GM21737 (cell line): ENCODE results near the gene BTBD1.
"Not testable (repeated sequence)": the region's sequence is repeated elsewhere in the genome, so short reads cannot be mapped to it uniquely, and the experiment has no call there.

Source experiments
- ATAC-seq: cut with Tn5 transposase; IDR thresholded peaks from one replicate; pipeline ENCODE4 v1.9.1; 2021; ENCODE audit warnings: mild to moderate bottlenecking, moderate library complexity; ENCODE audit not compliant: unreplicated experiment

Gene BTBD1

DNA sequence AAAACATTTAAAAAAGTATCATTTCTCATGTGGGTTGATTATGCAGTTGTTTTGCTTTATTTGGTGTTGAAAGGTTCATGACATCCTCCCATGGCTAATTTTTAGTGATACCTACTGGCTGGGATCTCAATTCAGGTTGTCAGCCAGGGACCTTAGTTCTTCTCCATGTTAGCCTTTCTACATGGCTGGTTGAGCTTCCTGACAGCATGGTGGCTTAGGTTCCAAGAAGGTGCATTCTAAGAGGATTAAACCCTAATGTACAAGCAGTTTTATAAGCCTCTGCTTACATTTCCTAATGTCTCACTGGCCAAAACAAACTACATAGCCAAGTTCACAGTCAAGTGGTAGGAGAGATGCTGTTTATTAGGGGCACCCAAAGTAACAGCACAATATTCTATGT is 31.0 kb upstream of the BTBD1 start:
- ATAC-seq, result no peak

DNA sequence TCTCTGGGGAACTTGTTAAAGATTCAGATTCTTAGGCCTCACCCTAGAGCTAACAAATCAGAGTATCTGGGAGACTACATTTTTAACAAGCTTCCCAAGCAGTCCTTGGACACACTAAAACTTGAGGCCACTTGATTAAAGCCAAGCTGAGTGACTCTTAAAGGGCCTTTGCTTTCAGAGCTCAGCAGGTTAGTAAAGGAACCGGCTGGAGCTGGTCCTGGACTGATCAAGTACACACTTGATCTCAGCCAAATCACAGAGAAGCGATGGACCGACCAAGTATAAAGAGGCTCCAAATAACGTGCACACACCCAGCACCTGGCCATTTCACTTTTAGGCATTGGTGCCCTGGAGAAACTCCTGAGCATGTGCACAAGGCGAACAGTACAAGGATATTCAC is 27.5 kb upstream of the BTBD1 start:
- ATAC-seq, result no peak

DNA sequence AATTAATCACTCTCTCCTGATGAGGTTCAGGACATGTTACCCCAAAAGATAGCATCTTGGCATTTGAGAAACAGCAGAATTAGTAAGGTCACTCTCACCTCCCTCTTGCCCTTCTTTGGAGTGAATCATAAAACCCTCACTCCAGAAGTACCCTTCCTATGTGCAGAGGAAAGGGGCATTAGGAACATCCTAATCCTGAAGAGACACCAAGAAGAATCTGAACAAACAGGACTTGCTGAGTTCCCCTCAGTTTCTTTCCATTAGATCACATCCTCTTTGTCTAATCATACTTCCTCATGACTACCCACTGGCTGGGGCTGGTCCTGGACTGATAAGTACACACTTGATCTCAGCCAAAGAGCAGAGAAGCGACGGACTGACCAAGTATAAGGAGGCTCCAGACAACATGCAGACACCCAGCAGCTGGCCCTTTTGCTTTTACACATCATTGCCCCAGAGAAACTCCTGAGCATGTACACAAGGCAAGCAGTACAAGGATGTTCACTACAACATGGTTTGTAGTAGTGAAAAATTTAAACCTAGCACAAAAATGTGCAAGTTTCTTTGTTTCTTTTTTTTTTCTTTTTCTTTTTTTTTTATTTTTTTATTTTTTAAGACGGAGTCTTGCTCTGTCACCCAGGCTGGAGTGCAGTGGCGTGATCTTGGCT is 25.4 kb upstream of the BTBD1 start:
- ATAC-seq, result peak; percentile 90

DNA sequence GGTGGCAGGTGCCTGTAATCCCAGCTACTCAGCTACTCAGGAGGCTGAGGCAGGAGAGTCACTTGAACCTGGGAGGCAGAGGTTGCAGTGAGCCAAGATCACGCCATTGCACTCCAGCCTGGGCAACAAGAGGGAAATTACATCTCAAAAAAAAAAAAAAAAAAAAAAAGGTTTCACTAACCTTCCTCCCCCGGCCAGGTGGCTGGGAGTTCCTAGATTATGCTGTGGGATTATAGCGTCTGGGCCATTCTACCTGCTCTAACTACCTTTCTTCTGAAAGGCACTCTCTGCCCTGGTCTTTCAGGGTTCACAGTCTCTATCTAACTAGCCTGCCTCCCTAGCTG is 24.9 kb upstream of the BTBD1 start:
- not testable (repeated sequence) for ATAC-seq

DNA sequence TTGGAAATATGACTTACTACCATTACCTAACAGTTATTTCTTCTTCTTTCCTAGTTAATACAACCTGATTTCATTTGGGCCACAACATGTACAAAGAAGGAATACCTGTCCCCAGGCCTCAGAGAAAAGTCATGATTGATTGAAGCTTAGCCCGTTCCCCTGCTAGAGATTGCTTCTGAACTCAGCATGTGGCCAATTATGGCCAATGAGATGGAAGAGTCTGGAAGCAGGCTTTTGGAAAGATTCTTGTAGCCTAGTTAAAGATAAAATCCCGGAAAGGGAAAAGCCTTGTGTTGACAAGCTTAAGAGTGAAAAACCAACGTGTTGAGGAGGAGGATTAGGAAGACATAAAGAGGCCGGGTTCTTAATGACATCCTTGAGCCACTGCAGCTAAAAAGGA is 23.4 kb upstream of the BTBD1 start:
- ATAC-seq, result no peak

DNA sequence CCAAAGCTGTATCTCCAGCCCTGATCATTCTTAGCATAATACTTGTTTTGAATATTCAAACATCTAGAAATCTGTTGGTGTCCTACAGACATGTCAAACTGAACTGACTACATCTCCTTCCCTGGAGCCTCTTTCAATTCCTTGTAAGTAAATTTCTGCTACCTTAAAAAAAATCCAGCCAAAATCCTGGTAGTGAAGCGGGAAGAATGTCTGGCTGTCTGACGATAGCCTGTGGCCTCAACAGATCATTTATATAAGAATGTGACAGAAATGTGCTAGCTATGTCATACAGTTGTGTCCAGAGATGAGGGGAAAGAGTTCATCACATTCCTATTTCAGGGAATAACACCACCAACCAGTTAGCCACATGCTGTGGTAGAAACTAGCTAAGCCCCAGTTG is 21.8 kb upstream of the BTBD1 start:
- no peak for ATAC-seq

DNA sequence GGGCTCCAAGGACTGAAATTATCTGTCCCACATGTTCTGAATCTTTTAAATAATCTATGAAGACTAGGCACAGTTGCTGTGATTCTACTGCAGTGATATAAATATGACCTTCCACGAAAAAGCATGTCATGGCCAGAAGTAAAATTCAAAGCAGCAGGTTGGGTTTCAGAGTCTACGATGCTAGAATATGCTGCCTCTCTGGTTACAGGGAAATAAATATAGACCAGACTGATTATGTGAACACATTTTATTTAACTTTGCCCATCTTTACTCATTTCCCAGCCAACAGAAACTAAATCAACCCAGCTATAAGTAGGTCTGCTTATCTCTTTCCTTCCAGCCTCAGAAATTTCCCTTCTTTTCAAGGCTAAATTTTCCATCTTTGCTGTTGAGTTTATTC is 20.5 kb upstream of the BTBD1 start:
- ATAC-seq, result no peak

DNA sequence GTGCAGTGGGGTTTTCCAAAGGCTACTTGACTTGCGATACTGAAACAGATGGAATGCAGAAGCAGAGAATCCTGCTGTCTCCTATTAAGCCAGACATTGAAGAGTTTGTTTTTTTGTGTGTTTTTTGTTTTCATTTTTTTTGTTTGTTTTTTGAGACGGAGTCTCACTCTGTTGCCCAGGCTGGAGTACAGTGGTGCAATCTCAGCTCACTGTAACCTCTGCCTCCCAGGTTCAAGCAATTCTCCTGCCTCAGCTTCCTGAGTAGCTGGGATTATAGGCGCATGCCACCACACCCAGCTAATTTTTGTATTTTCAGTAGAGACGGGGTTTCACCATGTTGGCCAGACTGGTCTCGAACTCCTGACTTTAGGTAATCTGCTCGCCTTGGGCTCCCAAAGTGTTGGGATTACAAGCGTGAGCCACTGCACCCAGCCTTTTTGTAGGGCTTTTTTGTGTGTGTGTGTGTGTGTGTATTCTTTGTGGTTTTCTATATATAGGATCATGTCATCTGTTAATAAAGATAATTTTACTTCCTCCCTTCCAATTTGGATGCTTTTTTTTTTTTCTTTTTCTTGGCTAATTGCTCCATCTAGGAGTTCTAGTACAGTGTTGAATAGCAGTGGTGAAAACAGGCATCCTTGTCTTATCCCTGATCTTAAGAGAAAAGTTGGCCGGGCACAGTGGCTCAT is 19.0 kb upstream of the BTBD1 start:
- ATAC-seq, result not testable (repeated sequence)

DNA sequence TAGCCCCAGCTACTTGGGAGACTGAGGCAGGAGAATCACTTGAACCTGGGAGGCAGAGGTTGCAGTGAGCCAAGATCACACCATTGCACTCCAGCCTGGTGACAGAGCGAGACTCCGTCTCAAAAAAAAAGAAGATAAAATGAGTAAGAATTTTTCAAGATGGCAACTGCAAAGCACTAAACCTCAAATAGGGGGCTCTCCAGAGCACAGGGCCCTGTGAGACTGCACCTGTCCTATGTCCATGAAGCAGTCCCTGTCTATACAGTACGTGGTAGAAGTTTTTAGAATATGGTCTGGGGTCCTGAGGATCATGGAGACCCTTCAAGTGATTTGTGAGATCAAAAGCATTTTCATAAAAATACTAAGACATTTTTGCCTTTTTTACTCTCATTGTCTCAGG is 18.4 kb upstream of the BTBD1 start:
- not testable (repeated sequence) for ATAC-seq

DNA sequence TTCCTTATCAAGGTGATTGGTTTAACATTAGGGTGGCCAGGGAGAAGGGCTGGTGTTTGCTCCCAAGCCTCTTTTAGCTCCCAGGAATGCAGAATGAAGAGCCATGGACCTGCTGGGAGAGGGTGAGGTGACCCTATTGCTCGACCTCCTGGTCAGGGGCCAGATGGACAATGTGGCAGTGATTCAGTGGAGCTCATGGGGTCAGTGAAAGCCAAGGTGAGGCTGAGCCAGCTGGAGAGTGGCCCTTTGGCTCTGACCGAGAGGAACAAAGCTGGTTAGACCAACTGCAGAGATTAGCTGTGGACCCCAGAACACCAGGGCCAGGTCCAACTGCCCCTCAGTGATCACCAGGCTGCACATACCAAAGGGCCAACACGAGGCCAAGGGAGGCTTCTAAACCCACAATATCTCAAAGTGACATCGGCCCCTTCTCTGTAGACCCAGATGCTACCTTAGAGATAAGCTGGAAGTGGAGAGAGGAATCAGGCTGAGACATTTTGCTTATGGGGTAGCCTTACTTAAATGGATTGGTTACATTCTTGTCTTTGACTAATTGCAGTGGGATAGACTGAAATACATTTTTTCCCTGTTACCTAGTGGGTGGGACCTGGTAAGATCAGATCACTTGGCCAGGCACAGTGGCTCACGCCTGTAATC is 15.8 kb upstream of the BTBD1 start:
- ATAC-seq, result no peak

DNA sequence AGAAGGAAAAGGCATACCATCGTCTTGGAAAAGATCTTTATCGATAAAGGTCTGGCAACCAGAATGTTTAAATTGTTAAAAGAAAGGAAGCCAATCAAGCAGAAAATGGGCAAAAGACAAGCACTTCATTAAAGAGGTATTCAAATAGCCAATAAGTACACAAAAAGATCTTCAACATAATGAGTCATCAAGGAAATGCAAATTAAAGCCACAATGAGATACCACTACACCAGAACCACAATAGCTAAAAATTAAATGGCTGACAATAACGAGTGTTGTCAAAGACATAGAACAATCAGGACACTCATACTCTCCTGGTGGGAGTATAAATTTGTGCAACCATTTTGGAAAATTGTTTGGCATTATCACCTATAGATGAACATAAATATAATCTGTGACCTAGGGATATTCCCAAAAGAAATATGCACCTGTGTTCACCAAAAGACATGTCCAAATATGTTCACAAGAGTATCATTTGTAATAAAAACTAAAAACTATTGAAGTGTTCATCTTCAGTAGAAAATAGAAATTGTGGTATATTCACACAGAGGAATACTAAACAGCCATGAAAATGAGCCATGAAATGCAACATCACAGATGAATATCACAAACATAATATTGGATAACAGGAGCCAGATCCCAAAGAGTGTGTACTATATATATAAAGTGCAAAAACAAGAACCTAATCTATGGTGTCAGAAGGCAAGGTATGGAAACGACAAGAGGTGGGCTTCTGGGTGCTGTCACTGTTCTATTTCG is 14.4 kb upstream of the BTBD1 start:
- no peak for ATAC-seq

DNA sequence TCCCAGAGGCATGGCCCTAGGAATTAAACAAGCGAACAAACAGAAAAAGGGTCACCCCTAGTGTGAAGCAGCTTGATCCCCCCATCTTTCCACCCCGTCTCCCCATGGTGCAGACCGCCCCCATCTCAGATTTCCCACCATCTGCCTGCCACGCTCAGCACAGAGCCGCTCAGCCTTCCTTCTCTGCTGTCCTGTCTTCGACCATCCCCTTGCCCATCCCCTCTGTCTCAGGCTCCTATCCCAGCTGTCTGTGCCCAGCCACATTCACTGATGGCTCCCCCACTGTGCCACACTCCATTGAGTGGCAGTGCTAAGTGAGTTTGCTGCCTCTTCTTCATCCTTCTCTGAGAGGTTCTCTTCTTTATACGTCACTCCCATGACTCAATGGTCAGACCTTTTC is 11.7 kb upstream of the BTBD1 start:
- no peak for ATAC-seq

DNA sequence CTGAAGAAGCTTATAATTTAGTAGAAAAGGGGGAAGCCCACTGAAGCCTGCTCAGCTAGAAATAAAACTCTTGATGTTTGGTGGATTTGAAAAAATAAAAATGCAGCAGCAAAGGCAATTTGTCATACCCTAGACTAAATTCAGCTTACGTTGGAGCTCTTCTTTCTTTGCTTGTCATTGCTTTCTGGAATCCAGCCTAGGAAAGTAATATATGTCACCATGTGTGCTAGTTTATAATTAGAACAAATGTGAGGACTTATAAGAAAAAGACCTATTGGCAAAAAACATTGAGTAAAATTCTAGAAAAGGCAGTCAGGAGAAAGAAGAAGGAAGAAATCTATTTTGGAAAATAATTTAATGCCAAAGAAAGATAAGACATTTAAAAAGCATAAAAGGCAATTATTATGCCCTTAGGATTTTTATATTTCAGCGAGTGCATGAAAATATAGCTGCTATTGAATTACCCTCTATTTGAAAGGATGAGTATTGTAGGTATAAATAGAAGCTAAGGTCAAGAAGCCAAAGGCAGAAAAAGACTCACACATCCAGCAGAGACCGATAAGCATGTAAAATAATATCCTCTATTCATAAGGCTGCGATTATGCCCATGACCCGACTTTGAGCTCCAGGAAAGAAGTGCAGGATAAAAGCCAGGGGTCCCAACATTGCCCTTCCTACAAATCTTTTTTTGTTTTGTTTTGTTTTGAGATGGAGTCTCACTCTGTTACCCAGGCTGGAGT is 10.6 kb upstream of the BTBD1 start:
- ATAC-seq, result no peak

DNA sequence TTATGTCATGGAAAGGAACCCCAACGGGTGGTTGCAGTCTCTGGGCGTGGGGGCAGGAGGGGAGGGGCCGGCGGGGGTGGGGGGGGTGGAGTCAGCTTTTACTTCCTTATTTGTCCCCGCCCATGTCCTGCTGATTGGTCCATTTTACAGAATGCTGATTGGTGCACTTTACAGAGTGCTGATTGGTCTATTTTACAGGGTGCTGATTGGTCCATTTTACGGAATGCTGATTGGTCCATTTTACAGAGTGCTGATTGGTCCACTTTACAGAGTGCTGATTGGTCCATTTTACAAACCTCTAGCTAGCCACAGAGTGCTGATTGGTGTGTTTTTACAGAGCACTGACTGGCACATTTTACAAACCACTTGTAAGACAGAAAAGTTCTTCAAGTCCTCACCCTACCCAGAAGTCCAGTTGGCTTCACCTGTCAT is 2.2 kb upstream of the BTBD1 start:
- not testable (repeated sequence) for ATAC-seq

DNA sequence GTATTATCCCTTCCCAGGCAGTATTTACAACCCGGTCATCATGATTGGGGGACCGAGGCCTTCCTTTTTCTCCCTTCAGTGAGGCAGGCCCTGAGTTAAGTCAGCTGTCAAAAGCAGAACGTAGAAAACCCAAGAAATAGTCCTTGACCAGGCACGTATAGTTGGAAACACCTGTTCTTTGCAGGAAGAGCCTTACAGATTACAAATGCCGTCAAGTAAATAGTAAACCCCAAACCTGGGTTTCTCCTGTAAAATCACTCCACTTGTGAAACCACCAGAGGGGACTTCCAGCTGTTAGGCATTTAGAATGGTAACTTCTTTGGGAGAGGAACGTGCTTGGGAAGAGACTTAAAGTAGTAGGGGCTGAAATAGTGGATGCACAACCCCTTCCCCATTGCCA is 1.0 kb upstream of the BTBD1 start:
- ATAC-seq, result no peak

DNA sequence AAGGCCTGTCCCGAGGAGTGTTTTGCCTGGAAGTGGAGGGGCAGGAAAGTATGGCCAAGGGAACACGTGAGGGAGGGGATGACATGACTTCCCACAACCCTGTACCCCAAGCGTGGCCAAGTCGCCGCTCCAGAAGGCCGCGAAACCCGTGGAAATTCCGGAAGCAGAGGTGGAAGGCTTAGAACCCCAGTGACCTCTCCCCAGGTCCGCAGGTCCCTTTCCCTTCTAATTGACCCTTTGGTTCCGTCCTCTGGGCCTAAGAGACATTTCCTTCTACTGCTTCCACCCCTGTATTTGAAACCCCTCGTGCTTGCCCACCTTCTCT is 548 bp upstream of the BTBD1 start:
- ATAC-seq, result no peak

DNA sequence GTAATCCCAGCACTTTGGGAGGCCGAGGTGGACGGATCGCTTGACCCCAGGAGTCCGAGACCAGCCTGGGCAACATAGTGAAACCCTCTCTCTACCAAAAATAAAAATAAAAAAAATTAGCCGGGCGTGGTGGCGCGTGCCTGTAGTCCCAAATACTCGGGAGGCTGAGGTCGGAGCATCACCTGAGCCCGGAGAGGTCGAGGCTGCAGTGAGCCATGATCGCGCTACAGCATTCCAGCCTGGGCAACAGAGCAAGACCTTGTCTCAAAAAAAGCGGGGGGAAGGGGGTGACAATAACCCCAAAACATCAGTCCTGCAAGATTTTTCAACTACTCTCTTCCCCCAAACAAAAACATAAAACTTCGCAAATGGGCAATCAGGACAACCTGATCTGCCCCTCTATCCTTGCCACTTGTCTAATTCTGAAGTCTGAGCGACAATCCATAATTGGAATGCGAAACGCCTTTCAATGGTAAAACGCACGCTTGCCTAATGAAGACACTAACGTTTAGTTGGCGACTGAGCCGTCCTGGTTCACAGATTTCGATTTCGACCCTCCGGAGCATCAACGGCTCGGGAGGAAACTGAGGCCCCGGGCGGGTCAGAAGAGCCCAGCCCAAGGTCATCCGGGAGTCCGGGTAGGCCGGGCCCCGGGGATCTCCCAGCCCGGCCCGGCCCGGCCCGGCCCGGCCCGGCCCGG is 868 bp downstream of the BTBD1 start:
- ATAC-seq, result no peak

DNA sequence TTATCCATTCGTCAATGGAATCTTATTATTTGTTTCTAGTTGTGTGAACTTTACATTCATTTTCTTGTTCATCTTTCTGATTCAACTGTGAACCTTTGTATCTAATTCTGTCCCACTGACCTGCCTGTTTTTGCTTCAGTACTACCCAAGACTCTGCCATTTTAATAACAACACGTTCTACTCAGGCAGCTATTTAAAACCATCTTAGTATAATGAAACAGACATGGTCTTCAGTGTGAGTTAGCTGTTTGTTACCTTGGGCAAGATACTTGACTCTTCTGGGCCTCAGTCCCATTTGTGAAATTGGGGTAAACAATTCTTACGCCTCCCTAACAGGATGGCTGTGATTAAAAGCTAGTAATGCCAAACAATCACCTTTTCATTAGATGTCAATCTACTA is 1.6 kb downstream of the BTBD1 start:
- no peak for ATAC-seq

DNA sequence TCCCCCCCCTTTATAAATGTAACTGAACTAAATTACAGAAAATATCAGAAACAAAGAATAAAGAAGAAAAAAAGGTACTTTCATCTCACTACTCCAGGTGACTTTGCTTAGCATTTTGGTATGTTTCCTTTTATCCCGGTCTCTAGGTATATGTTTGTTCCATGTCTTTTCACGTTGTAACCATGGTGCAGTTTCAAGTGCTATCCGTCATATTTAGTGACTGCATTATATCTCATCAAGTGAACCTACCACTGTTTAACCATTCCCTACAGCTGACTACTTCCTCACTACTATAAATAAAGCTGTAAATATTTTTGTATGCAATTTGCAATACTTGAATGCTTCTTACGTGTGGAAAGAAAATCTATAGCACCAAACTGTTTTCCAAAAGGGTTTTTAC is 2.2 kb downstream of the BTBD1 start:
- no peak for ATAC-seq

DNA sequence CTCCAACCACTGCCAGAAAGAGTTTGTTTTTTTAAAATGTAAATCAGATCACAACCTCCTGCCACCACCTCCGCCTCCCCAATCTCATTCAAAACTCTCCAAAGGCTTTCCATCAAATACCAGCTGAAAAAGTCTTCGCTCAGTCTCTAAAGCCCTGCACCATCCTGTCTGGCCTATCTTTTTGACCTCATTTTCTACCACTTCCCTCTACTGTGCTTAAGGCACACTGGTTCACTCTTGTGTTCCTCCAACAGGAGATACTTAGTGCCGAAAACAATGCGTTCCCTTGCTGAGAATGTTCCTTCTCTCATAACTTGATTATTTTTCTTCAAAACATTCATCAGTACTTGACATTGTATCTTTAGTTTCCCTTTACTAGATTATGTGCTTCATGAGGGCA is 3.5 kb downstream of the BTBD1 start:
- ATAC-seq, result no peak

DNA sequence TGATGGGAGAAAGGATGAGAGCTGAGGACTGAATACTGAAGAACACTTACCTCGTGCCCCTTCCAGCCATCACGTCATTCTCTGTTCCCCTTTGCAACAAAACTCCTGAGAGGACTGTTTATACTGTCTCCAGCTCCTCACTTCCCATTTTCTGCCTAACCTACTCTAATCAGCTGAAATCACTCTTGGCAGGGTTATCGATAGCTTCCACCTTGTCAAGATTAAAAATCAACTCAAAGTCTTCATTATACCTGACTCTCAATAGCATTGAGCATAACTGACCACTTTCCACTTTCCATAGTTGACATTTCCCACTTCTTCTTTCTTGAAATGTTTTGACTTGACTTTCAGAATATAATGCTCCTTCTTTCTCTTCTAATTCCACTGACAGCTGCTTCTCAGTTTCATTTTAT is 4.3 kb downstream of the BTBD1 start:
- ATAC-seq, result no peak
